NK-92 (cell line): ENCODE data around the gene TMEM30A.

ENCODE experiments used
- DNase-seq: peaks from one replicate; lab custom pipeline; 2025; ENCODE audit not compliant: unreplicated experiment; lab: John Stamatoyannopoulos, UW

Gene TMEM30A

GRCh38 chr6:75292555-75292954 is 8.0 kb upstream of the TMEM30A start:
- no peak for DNase-seq

GRCh38 chr6:75291744-75292143 is 7.2 kb upstream of the TMEM30A start:
- DNase-seq = no peak

GRCh38 chr6:75291331-75291730 is 6.7 kb upstream of the TMEM30A start:
- DNase-seq = no peak

- DNase-seq = no peak
These were observed 5.7 kb upstream of the TMEM30A start for GRCh38 chr6:75290136-75290945.

- no peak for DNase-seq
These were observed 3.4 kb upstream of the TMEM30A start for GRCh38 chr6:75288023-75288422.

GRCh38 chr6:75287424-75287823 is 2.8 kb upstream of the TMEM30A start:
- DNase-seq = no peak

GRCh38 chr6:75286955-75287354 is 2.4 kb upstream of the TMEM30A start:
- DNase-seq = no peak

- no peak for DNase-seq
These were observed 669 bp upstream of the TMEM30A start for GRCh38 chr6:75285283-75285639.

GRCh38 chr6:75283907-75284631 is 523 bp downstream of the TMEM30A start:
- no peak for DNase-seq

GRCh38 chr6:75282706-75283105 is 1.9 kb downstream of the TMEM30A start:
- DNase-seq = no peak

GRCh38 chr6:75281653-75282052 is 2.9 kb downstream of the TMEM30A start:
- DNase-seq = no peak

- no peak for DNase-seq
These were observed 4.3 kb downstream of the TMEM30A start for GRCh38 chr6:75280131-75280855.

GRCh38 chr6:75279418-75279817 is 5.2 kb downstream of the TMEM30A start:
- DNase-seq = no peak

GRCh38 chr6:75278474-75279077 is 6.0 kb downstream of the TMEM30A start:
- DNase-seq = no peak

- no peak for DNase-seq
These were observed 9.5 kb downstream of the TMEM30A start for GRCh38 chr6:75275067-75275466.

GRCh38 chr6:75273009-75273408 is 11.6 kb downstream of the TMEM30A start:
- DNase-seq = no peak

- DNase-seq = no peak
These were observed 12.3 kb downstream of the TMEM30A start for GRCh38 chr6:75272145-75272840.

- no peak for DNase-seq
These were observed 15.6 kb downstream of the TMEM30A start for GRCh38 chr6:75268988-75269354.

GRCh38 chr6:75268121-75268987 is 16.2 kb downstream of the TMEM30A start:
- no peak for DNase-seq

GRCh38 chr6:75267461-75267860 is 17.1 kb downstream of the TMEM30A start:
- no peak for DNase-seq
